Measurements from ENCODE around the gene ABTB2. TPM values are rescaled to one million over a fixed set of nuclear protein-coding genes. Genes with fewer than 3 reads are reported as not detected.

The ABTB2 gene
- total and polyA plus RNA-seq, 2 experiments from 2014 or later = 8.7 to 9.9 TPM

GRCh38 chr11:34329876-34330275 lies 27.9 kb downstream of the ABTB2 start:
- Histone ChIP-seq H3K4me1 (ENCODE audit: insufficient read depth) (peaks cover 17% of the 10 kb centered on the region), H3K9me3 (ENCODE audit: low read depth) (no peaks in the 10 kb centered on the region), H3K27me3 (replicated peaks; ENCODE audit: insufficient read depth) (no peaks in the 10 kb centered on the region), H3K27ac (no peak overlapping the region), H3K4me2 (ENCODE audit: unreplicated experiment) (no peak overlapping the region), H2AFZ (no peak overlapping the region), H4K20me1 (ENCODE audit: insufficient read depth) (no peaks in the 10 kb centered on the region; the same call in 1 of the 2 replicates), H3K4me3 (no peak overlapping the region), H3K9ac (no peak overlapping the region), H3K9me2 (ENCODE audit: insufficient read depth) (no peaks in the 10 kb centered on the region), H3K36me3 (ENCODE audit: low read depth) (no peaks in the 10 kb centered on the region), H3F3A (ENCODE audit: insufficient read depth) (peaks cover 23% of the 10 kb centered on the region), H3K79me2 (ENCODE audit: insufficient read depth) (peaks cover 73% of the 10 kb centered on the region)
- WGBS, 2 experiments (ENCODE audit: low coverage in 1 of 2, low lambda C conversion rate in 2 of 2, missing lambda C conversion rate in 2 of 2) = 88 to 89% methylated on average over 2 of the region's 2 CpGs
- in situ Hi-C loops (cut with MboI) = no loop called here
- DNase-seq = no peak
- TF ChIP-seq EZH2phosphoT487 (IDR thresholded peaks at IDR 0.05; ENCODE audit: insufficient read depth, low read depth) (no peak), EZH2 (IDR thresholded peaks at IDR 0.05; ENCODE audit: insufficient read depth, poor library complexity, severe bottlenecking) (no peak)

- Histone ChIP-seq H3F3A (ENCODE audit: insufficient read depth) (peaks cover 24% of the 10 kb centered on the region), H3K9ac (no peak overlapping the region), H3K4me2 (ENCODE audit: unreplicated experiment) (no peak overlapping the region), H2AFZ (no peak overlapping the region), H3K4me1 (ENCODE audit: insufficient read depth) (peaks cover 24% of the 10 kb centered on the region), H4K20me1 (ENCODE audit: insufficient read depth) (no peaks in the 10 kb centered on the region; the same call in 1 of the 2 replicates), H3K36me3 (ENCODE audit: low read depth) (no peaks in the 10 kb centered on the region), H3K9me2 (ENCODE audit: insufficient read depth) (no peaks in the 10 kb centered on the region), H3K27me3 (replicated peaks; ENCODE audit: insufficient read depth) (no peaks in the 10 kb centered on the region), H3K79me2 (ENCODE audit: insufficient read depth) (peaks cover 63% of the 10 kb centered on the region), H3K4me3 (no peak overlapping the region), H3K9me3 (ENCODE audit: low read depth) (no peaks in the 10 kb centered on the region), H3K27ac (no peak overlapping the region)
- WGBS, 2 experiments (ENCODE audit: low coverage in 1 of 2, low lambda C conversion rate in 2 of 2, missing lambda C conversion rate in 2 of 2) = 75 to 79% methylated on average over 4 of the region's 4 CpGs
- TF ChIP-seq EZH2phosphoT487 (IDR thresholded peaks at IDR 0.05; ENCODE audit: insufficient read depth, low read depth) = no peak
- no peak for TF ChIP-seq EZH2 (IDR thresholded peaks at IDR 0.05; ENCODE audit: insufficient read depth, poor library complexity, severe bottlenecking)
- in situ Hi-C loops (cut with MboI) = no loop called here
- no peak for DNase-seq
Observed at GRCh38 chr11:34328632-34328910, 29.2 kb downstream of the ABTB2 start.

GRCh38 chr11:34327804-34328631 lies 29.8 kb downstream of the ABTB2 start:
- H3K4me3 ChIP-seq = no peak overlapping the region
- H3K9ac ChIP-seq = no peak overlapping the region
- no peaks in the 10 kb centered on the region for H3K27me3 ChIP-seq (replicated peaks; ENCODE audit: insufficient read depth)
- in situ Hi-C loops (cut with MboI) = no loop called here
- no peaks in the 10 kb centered on the region for H3K9me2 ChIP-seq (ENCODE audit: insufficient read depth)
- 68 to 69% methylated on average over 7 of the region's 7 CpGs for WGBS, 2 experiments (ENCODE audit: low coverage in 1 of 2, low lambda C conversion rate in 2 of 2, missing lambda C conversion rate in 2 of 2)
- no peak overlapping the region for H3K27ac ChIP-seq
- no peaks in the 10 kb centered on the region; the same call in 1 of the 2 replicates for H4K20me1 ChIP-seq (ENCODE audit: insufficient read depth)
- H3K36me3 ChIP-seq (ENCODE audit: low read depth) = no peaks in the 10 kb centered on the region
- H3K4me1 ChIP-seq (ENCODE audit: insufficient read depth) = peaks cover 30% of the 10 kb centered on the region
- H3K79me2 ChIP-seq (ENCODE audit: insufficient read depth) = peaks cover 64% of the 10 kb centered on the region
- DNase-seq = no peak
- H3K4me2 ChIP-seq (ENCODE audit: unreplicated experiment) = no peak overlapping the region
- H3K9me3 ChIP-seq (ENCODE audit: low read depth) = no peaks in the 10 kb centered on the region
- peaks cover 29% of the 10 kb centered on the region for H3F3A ChIP-seq (ENCODE audit: insufficient read depth)
- TF ChIP-seq EZH2 (IDR thresholded peaks at IDR 0.05; ENCODE audit: insufficient read depth, poor library complexity, severe bottlenecking) (no peak), EZH2phosphoT487 (IDR thresholded peaks at IDR 0.05; ENCODE audit: insufficient read depth, low read depth) (no peak)
- no peak overlapping the region for H2AFZ ChIP-seq

- WGBS, 2 experiments (ENCODE audit: low coverage in 1 of 2, low lambda C conversion rate in 2 of 2, missing lambda C conversion rate in 2 of 2) = 59 to 64% methylated on average over 3 of the region's 3 CpGs
- DNase-seq = no peak
- no peaks in the 10 kb centered on the region for H4K20me1 ChIP-seq (ENCODE audit: insufficient read depth)
Observed at GRCh38 chr11:34324466-34324865, 33.3 kb downstream of the ABTB2 start.

More at GRCh38 chr11:34324466-34324865, 33.3 kb downstream of the ABTB2 start:
- Histone ChIP-seq H3K9ac (no peak overlapping the region), H3K9me2 (ENCODE audit: insufficient read depth) (no peaks in the 10 kb centered on the region), H3K27me3 (replicated peaks; ENCODE audit: insufficient read depth) (no peaks in the 10 kb centered on the region), H3K27ac (no peak overlapping the region), H3K36me3 (ENCODE audit: low read depth) (no peaks in the 10 kb centered on the region), H3K79me2 (ENCODE audit: insufficient read depth) (peaks cover 69% of the 10 kb centered on the region), H3K4me3 (no peak overlapping the region), H2AFZ (no peak overlapping the region), H3K9me3 (ENCODE audit: low read depth) (no peaks in the 10 kb centered on the region), H3K4me2 (ENCODE audit: unreplicated experiment) (no peak overlapping the region), H3F3A (ENCODE audit: insufficient read depth) (peaks cover 11% of the 10 kb centered on the region), H3K4me1 (ENCODE audit: insufficient read depth) (peaks cover 18% of the 10 kb centered on the region)
- TF ChIP-seq EZH2phosphoT487 (IDR thresholded peaks at IDR 0.05; ENCODE audit: insufficient read depth, low read depth) = no peak
- in situ Hi-C loops (cut with MboI) = no loop called here

Measured in GM23248 (cell line).